NB4 (cell line): ENCODE data around the gene TXNRD2.

Experiments
- MYC ChIP-seq: IDR thresholded peaks from 2 replicates; pipeline ENCODE4 v1.6.1; 2011; ENCODE audit warnings: low read depth, low read length
- POLR2A ChIP-seq: IDR thresholded peaks from 2 replicates; pipeline ENCODE4 v1.6.1; 2011; ENCODE audit warnings: mild to moderate bottlenecking; ENCODE audit not compliant: insufficient read length; ENCODE audit errors: extremely low read depth
- TF ChIP-seq, protein P1 (sequence below): IDR thresholded peaks from one replicate; pipeline ENCODE4 v1.5.1; 2012; ENCODE audit warnings: low read depth, low read length
- TF ChIP-seq, protein P2 (sequence below): IDR thresholded peaks from 2 replicates; pipeline ENCODE4 v1.6.1; 2011; ENCODE audit warnings: low read depth, low read length

DNA sequence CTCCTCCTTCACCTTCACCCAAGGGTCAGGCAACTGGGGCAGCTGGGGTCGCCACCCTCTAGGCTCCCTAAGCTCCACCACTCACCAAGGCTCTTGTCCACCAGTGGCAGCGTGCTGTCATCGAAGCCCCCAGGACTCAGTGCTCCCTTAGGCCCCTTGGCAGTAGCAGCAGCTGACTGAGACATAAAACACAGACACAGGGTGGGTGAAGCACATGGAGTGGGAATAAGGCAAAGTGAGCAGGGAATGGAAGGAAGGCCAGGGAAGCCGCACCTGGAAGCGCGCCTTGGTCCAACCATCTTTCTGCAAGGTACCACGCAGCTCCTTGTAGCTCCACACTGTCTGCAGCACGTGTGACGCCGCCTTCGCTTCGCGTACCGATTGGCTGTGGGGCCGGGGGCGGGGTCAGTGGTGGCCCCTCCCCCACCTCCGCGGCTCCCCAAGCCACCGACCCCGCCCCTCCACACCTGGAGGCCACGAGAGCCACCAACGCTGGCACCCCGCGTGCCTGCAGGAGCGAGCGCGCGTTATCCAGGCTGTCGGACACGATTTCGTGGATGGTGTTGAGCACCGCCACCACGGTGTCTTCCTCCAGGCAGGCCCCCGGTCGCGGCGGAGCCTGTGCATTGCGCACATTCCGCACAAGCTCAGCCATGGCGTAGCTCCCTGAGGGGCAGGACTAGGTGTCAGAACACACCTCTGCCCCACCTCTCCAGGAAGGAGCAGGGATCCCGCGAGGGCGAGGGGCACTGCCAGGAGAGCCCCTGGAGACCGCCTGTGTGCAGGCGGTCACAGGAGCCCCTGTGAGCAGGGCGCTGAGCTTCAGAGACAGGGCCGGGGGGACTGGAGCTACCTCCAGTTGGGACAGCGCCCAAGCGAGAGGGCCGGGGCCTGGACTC is 31.3 kb upstream of the TXNRD2 start:
- TF ChIP-seq, protein P1, sequence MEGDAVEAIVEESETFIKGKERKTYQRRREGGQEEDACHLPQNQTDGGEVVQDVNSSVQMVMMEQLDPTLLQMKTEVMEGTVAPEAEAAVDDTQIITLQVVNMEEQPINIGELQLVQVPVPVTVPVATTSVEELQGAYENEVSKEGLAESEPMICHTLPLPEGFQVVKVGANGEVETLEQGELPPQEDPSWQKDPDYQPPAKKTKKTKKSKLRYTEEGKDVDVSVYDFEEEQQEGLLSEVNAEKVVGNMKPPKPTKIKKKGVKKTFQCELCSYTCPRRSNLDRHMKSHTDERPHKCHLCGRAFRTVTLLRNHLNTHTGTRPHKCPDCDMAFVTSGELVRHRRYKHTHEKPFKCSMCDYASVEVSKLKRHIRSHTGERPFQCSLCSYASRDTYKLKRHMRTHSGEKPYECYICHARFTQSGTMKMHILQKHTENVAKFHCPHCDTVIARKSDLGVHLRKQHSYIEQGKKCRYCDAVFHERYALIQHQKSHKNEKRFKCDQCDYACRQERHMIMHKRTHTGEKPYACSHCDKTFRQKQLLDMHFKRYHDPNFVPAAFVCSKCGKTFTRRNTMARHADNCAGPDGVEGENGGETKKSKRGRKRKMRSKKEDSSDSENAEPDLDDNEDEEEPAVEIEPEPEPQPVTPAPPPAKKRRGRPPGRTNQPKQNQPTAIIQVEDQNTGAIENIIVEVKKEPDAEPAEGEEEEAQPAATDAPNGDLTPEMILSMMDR, result no peak
- TF ChIP-seq, protein P2, sequence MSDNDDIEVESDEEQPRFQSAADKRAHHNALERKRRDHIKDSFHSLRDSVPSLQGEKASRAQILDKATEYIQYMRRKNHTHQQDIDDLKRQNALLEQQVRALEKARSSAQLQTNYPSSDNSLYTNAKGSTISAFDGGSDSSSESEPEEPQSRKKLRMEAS, result no peak
- TF ChIP-seq POLR2A, result no peak
- no peak for TF ChIP-seq MYC
